Loucy (cell line): Measurements from ENCODE around the gene IFNE.

Source experiments
- CTCF ChIP-seq: fragments of 200-600 bp; sonication (generic); conservative IDR thresholded peaks from 2 replicates; pipeline ENCODE4 v1.5.1; 2014; ENCODE audit warnings: mild to moderate bottlenecking, antibody characterized with exemption, low read length
- EZH2phosphoT487 ChIP-seq: fragments of 200-600 bp; IDR thresholded peaks from 2 replicates; pipeline ENCODE4 v1.6.1; 2018; ENCODE audit warnings: antibody characterized with exemption, mild to moderate bottlenecking, moderate library complexity, borderline replicate concordance

- no peak for TF ChIP-seq CTCF
- no peak for TF ChIP-seq EZH2phosphoT487
These were observed 550 bp downstream of the IFNE start for GRCh38 chr9:21481470-21482056.
